NCI-H748 (cell line): ENCODE data around the gene ORC4.

ENCODE experiments used
- DNase-seq: peaks from one replicate; lab custom pipeline; 2025; ENCODE audit not compliant: unreplicated experiment; lab: John Stamatoyannopoulos, UW

Gene ORC4

DNA sequence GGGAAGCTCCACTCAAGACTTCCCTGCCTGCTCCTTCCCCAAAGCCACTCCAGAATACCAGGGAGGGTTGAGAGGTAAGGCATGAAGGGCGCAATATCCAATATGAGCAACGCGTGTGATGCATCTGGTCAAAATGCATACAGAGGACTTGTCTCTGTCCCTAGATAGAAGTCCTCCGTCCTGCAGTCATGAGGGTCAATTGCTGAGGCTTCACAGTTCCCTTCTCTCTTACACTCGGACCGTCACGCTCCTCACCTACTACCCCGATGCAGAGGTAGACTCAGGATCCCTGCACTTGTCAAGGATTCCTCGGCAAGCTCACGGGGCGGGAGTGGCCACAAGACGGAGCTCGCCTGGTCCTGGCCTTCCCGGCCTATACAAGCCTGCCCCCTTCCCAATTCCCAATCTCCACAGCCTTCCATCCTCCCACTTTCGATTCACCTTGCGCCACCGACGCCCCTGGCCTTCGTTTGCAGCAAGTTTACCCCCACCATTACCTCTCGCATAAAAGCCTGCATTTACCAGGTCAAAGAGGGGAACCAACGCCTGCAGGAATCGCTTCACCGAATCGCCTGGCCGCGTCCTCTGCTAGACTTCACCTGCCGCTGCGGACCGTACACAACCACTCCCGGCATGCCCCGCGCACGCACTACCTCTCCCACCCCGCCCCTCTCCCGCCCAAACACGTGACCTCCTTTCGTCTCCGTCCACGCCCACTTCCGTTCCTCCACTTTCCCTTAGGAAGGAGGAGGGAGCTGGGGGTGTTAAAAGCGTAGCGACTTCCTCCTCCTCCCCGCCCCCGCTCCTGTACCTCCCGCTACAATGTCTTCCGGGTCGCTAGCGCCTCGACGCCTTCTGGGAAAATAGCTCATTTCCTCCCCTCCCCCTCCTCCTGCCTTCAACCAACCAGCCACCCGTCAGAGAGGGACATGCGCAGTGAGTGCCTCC is at the start of gene ORC4:
TSS of gene ORC4 (minus strand) at position 627 of the 948 bp plus-strand sequence. CDS start 44,779 bp downstream, outside the sequence.
- peak; percentile 99 for DNase-seq

DNA sequence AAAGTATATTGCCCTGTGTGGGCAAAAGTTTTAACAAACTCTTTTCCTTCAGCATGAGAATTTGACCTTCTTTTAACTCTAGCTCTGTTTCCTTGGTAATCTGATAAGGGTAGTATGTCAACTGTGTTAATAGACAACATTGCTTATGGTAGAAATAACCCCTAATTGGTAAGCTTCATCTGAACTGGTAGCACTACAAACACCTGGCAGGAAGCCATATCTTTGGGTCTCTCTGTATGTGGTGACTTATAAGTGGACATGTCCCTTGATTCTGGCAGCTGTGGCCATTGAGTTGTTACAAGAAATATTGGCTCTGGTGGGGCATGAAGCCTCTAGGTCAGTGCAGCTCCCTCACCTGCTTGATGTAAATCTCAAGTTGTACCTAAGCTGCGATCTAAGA is 47.3 kb upstream of the ORC4 start:
- DNase-seq, result peak; percentile 54

DNA sequence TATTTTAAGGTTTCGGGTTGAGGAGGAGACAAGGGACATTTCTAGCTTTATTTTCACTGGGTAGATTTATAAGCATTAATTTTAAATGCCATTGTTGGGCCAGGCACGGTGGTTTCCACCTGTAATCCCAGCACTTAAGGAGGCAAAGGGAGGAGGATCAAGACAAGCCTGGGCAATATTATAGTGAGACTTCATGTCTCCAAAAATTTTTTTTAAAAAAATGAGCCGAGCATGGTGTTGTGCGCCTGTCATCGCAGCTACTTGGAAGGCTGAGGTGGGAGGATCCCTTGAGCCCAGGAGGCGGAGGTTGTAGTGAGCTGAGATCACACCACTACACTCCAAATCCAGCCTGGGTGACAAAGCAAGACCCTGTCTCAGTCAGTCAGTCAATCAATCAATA is 45.4 kb upstream of the ORC4 start:
- no peak for DNase-seq

DNA sequence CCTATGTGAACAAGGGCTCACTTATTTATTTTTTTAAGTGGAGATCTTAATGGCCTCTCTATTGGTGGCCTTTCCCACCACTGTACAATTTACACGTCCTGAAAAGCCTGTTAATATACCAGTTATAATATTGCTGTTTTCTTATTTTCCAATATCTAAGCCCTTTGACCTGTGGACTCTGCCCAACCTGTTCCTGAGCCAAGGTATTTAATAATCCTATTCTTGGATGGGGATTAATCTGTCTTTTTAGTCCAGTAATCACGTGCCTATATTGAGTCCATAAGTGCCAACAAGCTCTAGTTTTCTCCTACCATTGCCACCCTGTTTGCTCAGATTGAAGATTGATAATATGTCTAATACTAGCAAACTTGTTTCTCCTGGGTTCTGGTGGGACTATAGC is 43.1 kb upstream of the ORC4 start:
- no peak for DNase-seq

DNA sequence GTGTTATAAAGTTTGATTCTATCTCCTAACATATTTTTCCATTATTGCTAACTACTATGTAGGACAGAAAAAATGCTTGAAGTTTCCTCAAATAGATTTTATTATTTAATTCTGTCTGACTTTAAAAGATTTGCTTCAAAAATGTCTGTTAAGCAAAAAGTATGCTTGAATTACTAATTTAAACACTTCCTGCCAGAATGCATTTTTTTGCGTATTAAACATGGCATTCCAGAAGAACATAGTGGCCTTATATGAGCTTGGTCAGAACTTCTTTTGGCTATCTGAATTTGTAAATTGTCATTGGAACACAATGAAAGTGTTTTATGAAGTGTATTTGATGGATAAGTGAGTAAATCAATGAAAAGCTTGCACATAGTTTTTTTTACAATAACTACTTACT is 38.1 kb upstream of the ORC4 start:
- no peak for DNase-seq

DNA sequence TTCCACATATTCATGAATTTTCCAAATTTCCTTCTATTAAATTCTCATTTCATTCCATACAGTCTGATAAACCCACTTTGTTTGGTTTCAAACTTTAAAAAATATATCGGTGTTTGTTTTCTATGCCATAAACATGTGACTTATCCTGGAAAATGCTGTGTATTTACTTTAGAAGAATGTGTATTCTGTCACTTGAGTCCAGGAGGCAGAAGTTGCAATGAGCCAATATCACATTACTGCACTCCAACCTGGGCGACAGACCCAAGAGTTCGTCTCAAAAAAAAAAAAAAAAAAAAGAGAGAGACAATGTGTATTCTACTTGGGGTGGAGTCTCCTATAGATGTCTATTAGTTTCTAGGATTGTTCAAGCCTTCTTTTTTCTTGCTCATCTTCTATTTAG is 32.1 kb upstream of the ORC4 start:
- DNase-seq, result no peak

DNA sequence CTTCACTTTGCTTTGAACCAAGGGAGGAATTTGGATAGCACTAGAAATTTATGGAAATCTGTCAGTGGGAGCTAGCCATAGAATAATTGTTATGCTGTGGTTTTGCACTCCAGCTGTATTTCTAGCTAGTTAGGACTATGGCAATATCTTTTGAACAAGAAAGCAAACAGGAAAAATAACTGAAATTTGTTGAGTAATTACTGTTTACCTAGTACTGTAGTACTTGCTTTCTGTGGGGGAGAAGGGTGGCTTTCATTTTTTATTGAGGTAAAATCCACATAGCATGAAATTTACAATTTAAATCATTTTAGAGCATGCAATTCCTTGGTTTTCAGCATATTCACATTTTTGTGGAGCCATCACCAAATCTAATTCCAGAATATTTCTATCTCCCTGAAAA is 28.7 kb upstream of the ORC4 start:
- no peak for DNase-seq

DNA sequence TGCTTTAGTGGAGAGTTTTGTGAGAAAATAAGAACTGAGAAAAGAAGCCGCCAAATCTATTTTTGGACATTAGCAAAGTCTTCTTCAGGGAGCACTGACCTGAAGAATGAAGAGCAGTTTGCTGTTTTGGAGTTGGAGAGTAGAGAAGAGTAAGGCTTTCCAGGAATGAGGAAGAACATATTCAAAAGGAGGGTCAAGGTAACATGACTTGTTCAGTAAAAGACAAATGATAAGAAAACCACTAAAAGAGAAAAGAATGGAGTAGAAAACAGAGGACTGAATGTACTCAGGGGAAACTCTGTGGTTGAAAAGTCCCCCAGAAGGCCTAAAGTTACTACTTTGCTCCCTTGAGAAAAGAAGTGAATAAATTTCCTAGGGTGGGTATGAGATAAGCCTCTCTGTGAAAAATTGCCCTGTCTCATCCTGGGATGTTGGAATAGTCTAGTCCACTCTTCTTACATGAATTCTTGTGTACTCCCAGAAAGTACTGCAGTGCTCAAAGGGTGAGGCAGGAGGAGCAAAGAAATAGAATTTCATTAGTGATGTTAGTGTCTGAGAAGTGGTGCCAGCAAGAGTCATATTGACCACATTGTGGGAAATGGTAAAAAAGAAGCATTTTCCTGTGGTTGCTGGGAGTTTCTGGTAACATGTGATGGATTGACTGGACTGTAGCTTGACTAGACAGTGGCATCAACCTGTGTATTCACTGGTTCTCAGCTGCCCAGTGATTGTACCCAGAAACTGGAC is 28.1 kb upstream of the ORC4 start:
- DNase-seq, result no peak

DNA sequence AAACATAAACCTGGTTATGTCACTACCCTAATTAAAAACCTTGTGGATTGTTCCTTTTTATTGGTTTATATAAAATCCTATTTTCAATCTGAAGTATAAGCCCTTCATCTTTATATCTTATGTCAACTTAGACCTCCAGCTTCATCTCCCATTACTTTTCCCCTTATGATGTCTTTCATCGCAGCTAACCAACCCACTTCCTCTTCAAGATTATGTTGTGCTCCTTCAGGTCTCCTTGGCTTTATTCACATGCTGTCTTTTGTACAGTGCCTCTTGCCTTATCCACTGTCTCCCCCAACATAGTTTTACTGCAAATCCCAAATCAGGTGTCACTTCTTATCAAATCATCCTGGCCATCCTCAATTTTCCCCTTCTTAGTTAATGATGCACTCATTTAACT is 26.3 kb upstream of the ORC4 start:
- DNase-seq, result no peak

DNA sequence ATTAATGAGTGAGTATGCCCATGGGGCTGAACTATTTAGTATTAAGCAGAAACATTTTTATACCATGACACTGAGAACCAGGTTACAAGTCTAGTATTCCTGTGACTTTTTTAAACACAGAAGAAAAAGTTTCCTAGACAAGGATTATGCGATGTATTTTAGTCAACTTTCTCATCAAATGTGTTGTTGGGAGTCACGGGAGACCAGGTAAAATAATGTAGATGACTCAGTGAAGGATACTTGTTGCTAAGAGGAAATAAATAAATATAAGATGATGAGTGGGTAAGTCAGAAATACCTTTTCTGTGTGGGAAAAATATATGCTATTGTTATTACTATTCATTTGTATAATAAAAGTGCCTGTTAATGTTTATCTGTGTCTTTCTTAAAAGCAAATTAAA is 23.8 kb upstream of the ORC4 start:
- no peak for DNase-seq

DNA sequence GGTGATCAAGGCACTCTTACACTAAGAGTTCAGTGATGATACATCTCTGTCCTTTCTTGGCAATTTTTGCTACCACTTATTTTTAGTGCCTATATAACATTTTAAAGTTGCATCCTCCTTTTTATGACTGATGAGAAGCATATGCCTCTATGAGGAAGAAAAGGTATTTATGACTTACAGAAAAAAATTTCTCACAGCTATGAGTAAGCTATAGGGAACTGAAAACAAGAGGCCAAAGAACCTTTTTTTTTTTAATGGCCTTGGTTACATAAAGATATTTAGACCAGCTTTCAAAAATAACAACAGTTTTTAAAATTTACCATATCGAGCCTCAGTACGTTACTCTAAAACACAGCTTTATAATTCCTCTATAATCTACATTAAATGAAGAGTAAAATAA is 21.7 kb upstream of the ORC4 start:
- DNase-seq, result no peak

DNA sequence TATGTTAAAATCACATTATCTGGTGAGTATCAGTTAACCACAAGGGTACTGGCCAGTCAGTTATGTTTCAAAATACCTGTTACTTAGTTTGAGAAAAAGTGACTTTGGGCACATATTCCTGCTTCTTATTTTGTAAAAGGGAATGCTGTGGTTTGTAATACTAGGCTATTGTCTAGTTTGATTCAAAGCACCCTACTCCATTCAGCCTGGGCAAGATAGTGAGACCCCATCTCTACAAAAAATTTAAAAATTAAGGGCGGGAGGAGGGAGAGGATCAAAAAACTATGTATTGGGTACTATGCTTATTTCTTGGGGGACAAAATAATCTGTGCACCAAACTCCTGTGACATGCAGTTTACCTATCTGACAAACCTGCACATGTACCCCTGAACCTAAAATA is 19.2 kb upstream of the ORC4 start:
- no peak for DNase-seq

DNA sequence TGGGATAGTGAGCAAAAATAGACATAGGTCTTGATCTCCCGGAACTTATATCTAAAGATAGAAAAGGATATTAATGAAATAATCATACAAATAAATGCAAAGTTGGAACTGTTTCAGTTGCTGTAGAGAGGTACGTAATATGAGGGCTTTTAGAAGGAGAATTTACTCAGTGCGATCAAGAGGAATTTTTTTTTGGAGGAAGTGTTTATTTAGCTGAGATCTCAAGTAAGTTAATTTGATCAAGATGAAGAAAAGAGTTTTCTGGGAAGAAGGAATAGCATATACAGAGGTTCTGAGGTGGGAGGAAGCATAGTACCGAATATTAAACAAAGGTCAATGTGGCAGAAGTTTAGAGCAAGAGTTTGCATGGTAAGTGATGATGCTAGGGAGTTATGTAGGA is 11.7 kb upstream of the ORC4 start:
- DNase-seq, result no peak

DNA sequence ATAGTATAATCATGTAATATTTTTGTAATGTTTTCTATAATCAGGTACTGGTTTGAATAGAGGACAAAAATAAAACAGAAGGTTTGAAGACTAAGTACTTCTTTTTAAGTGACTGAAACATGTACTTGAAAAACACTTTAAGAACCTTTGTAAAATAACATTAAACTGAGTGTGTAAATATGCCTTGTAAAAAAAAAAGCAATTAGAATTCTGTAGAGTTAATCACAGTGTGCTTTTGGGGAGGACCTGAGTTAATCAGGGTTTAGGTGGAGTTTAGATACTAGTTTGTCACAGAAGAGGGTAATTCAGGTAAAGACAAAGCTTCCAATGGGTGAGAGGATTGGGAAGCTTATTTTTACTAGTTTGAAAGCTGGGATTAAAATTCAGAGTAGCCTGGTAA is 10.6 kb upstream of the ORC4 start:
- no peak for DNase-seq

DNA sequence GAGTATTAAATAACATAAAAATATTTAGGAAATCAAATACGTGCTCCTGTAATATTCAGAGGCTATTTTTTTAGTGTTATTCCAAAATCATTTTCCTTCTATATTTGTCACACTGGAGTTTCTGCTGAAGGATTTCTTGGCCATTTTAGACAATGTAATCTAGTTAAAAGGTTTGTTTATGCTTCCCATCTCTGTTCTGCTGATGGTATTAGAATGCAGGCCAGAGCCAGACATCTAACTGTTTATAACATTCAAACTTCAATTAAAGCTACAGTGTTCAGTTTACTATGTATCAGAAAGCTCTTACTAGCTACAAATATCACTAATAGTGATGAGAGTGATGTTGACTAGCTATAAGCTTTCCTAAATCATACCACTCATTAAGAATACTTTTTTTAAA is 8.2 kb upstream of the ORC4 start:
- DNase-seq, result no peak

DNA sequence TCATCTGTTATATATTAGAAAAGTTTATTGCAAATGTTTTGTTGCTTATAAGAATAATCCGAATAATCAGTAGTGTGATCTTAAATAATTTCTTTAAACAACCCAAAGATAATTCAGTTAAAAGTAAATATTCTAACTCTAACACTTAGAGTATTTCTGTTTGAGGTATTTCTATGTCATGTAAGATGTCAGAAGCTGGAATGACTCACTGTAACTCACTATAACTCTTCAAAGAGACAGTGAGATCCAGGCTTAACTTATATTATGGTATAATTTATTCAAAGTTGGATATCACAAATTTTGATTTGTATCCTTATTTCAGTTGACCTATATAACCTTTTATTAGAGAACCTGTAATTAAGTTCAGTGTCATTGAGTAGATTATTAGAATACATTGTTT is 7.3 kb upstream of the ORC4 start:
- no peak for DNase-seq

DNA sequence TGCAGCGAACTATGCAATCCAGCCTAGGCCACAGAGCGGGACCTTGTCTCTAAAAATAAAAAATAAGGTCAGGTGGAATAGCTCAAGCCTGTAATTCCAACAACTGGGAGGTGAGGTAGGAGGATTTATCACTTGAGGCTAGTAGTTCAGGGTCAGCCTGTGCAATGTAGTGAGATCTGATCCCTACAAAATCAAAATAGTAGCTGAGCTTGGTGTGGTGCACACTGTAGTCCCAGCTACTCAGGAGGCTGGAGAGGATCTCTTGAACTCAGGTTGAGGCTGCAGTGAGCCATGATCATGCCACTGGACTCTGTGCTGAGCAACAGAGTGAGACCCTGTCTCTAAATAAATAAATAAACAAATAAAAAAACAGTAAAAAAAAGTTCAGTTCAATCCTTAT is 6.0 kb upstream of the ORC4 start:
- no peak for DNase-seq

DNA sequence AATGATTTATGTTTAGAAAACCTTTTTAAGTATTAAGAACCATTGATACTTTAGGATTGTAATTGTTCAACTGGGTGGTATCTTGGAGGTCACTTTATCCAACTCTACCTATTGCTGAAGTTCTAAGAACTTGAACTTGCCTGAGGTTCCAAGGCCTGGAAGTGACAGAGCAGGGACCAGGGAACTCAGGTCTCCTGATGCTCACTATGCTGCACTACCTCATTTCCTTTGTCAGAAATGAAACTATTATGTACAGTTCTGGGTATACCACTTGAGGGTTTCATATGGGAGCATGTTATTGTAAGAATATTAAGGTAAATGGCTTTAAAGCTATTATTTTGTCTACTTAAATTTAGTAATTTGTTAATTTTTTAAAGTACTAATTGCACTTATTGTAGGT is 3.3 kb upstream of the ORC4 start:
- no peak for DNase-seq

DNA sequence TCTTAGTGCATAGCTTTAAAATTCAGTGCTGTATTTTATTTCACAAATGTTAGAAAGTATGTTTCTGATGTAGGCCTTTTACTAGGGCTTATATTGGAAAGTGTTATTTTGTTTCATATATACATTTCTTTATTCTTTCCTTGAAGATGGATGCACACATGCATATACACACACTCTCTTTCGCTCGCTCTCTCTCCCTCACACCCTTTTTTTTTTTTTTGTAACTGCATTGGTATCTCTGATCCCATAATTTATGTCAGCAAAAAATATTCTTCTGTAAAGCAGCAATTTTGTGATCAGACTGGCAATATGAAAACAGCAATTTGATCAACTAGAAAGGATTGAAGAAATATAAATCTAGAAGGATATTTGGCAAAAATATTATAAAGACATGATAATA is 2.3 kb upstream of the ORC4 start:
- DNase-seq, result no peak

DNA sequence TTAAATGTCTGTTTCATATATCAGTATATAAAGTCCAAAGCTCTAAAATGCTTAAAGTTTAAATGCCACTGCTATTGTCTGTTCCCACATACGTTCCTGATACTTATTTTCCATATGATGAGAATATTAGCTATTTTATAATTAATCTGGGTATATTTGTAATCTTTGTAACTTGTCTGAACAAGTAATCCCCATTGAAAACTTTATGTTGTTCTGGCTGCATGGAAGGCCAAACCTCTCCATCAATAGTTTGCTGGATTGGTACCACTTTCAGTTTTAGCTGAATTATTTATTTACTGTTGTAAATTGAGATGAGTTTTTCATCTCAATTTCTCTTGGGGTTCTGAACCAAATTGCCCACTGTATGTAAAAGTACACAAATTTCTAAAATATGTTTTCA is 1.8 kb upstream of the ORC4 start:
- DNase-seq, result no peak

DNA sequence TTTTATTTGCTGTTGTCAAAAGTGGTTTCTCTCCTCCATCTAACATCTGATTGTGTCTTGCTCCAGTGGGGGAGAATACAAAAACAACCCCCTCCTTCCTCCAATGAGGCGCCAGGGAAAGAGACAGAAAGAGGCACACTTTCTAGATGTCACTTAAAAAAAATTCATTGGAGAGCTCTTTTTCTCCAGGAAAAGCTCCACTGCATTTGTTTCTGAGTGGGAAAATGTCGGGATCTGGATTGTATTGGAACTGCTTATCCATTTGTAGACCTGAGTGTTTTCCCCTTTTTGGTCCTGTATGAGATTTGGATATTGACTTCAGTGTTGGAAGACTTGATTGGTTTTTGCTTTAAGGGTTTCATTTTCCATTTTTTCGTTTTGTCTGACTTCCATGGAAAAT is 1.3 kb upstream of the ORC4 start:
- DNase-seq, result no peak

DNA sequence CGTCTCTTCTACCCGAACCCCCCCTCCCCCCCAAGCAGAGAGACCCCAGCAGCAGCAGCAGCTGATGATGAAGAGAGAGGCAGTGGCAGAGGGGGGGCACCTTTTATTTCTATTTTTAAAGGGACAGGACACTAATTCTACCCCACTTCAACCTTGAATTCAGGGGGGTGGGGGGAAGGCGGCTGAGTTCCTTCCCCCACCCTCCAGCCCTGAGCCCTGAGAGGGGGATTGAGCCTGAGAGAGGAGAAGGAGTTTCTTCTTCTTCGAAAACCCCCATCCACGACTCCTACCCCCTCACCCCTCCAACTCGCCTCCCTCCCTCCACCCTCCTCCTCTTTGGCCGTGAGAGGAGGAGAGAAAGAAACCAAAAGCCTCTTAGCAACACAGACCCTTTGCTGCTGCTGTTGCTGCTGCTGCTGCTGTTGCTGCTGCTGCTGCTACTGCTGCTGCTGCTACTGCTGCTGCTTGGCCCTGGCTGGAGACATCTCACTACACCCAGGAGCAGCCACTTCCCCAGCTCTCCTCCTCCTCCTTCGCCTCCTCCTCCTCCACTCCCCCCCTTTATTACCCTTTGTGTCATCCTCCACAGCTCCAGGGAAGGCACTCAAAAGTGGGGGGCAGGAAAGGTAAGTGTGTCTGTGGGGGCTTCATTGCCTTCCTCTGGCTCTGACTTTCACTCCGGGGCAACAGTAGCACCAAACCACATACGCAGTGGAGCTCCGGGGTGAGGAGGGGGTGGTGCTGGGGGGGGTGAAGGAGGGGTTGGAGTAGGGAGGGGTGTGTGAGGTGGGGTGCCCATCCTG is 723 bp upstream of the ORC4 start, which contains the start of gene MBD5:
TSS of gene MBD5 (plus strand) at position 33 of the 803 bp plus-strand sequence.
- DNase-seq, result peak; percentile 63
